Brain pericyte (primary cell): ENCODE data around the gene CLHC1.
"Not testable (repeated sequence)": the region's sequence is repeated elsewhere in the genome, so short reads cannot be mapped to it uniquely, and the experiment has no call there.

Experiments used
- DNase-seq: peaks from one replicate; pipeline ENCODE4 v3.0.0-alpha.2; 2012; ENCODE audit warnings: low read depth, low spot score

CLHC1 gene

DNA sequence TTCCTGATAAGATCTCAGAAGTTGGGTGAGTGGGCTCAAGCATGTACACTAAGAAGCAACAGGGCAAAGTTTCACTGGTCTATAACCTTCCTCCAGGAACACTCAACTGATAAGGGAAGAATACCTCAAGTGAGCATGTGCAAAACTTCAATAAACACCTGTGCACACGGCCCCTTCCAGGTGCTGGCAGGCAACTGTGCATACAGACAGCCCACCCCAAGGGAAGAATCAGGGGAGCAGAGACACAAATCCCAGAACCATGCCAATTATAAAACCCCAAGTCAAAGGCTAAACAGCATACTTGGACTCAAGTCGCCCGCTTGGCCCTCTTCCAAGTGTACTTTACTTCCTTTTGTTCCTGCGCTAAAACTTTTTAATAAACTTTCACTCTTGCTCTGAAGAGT lies 96.0 kb downstream of the CLHC1 start:
- DNase-seq = no peak

DNA sequence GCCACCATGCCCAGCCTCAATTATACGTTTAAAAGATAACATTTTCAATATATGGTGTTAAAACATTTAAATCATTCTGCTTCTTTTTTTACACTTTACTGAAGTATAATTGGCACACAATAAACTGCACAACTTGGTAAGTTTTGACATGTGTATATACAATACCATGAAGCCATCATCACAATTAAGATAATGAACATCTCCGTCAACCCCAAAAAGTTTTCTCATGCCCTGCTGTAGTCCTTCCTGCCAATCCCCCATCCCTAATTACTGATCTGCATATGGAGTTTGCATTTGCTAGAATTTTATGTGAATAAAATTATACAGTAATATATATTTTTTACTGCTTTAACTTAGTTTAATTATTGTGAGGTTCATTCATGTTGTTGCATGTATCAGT lies 96.6 kb downstream of the CLHC1 start:
- DNase-seq = no peak

DNA sequence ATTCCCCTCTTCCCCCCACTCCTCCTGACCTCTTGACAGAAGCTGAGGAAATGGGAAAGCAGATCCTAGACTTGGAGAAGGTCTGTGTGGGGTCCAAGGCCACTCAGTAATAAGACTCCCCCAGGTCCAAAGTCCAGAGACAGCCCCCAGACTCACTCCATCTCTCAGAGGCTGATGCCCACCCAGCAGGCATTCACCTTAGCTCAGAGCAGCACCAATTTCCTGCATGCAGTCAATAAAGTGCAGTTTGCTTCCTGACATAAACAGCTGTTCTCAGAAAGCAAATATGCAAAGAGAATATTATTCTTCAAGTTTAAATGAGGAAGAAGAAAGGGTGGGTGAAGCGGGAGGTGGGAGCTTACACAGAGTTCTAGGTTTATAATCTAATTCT lies 97.8 kb downstream of the CLHC1 start:
- DNase-seq = no peak

DNA sequence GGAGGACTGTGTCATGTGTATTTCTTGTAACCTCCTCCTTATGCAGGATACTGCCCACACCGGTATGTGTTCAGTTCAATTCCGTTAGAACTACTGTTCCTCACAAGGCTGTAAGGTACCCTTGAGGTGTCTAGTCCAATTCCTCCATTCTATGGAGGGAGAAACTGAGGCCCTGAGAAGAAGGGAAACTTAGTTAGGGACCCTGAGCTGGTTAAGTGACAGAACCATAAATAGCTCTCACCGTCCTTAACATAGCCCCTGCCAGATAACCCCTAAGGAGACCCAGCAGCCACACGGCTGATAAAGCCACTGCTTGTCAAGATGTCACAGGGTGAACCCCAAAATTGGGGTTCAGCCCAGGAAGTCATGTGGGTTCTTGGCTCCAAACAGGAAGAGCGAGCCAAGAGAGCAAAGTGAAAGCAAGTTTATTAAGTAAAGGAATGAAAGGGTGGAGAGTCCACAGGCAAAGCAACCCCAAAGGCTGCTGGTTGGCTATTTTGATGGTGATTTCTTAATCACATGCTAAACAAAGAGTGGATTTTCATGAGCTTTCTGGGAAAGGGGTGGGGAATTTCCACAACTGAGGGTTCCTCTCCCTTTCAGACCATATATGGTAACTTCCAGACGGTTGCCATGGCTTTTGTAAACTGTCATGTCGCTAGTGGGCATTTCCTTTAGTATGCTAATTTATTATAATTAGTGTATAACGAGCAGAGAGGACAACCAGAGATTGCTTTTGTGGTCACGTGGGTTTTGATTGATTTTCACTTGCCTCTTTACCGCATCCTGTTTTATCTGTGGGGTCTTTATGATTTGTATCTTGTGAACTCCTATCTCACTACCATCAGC lies 98.4 kb downstream of the CLHC1 start:
- DNase-seq = no peak

DNA sequence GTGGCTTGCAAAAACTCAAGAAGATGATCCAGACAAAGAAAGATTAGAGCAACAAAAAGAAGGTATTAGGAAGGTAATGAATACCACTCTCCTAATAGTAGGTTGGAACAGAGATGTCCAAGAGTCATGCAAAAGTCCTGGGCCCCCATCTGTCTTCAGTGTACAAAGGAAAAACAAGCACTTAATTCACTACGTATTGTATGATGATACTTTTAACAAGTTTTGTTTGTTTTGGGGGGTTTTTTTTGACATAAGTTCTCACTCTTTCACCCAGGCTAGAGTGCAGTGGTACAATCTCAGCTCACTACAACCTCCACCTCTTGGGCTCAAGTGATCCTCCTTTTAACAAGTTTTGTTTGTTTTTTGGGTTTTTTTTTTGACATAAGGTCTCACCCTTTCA lies 101.2 kb downstream of the CLHC1 start:
- DNase-seq = no peak

DNA sequence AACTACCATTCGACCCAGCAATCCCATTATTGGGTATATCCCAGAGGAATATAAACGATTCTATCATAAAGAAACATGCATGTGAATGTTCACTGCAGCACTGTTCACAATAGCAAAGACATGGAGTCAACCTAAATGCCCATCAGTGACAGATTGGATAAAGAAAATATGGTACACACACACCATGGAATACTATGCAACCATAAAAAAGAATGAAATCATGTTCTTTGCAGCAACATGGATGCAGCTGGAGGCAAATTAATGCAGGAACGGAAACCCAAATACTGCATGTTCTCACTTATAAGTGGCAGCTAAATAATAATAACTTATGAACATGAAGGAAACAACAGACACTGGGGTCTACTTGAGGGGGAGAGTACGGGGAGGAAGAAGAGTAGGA lies 105.5 kb downstream of the CLHC1 start:
- not testable (repeated sequence) for DNase-seq
